Stimulated activated CD4-positive, alpha-beta T cell treated with anti-CD3 and anti-CD28 coated beads, Interleukin-15, amount 100 ng/mL, for 1 hour (primary cell): ENCODE data around the gene QSOX2.

Experiments used
- DNase-seq, 2 donors: peaks; one replicate each; pipeline ENCODE4 v3.0.0-alpha.2; 2020; ENCODE audit warnings: low read depth in 1 of 2, low spot score in 1 of 2

The QSOX2 gene

GRCh38 chr9:136283291-136284235 is 38.0 kb upstream of the QSOX2 start:
- peak; percentile 48 to 57 for DNase-seq

DNA sequence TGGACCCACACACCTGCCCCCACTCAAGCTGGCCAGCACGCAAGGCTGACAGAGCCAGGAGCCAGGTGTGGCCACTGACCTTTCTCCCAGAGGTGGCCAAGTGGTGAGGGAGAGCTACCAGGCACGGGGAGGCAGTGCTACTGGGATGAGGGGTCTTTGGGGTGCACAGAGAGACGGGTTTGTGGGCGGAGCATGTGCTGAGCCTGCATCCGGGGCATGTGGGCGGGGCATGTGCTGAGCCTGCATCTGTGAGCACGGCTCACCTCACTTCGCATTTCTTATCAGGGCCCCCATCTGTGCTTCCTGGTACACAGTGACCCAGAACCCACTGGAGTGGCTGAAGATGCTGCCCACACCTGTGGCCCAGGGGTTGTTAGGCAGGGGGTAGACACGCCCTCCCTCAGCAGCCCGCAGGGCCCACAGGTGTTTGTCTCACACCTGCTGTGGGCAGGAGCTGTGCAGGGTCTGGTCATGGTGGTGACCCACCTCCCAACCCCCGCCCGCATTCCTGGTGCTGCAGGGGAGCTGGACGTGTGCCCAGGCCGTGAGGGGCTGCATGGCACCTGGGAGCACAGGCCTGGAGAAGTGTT is 36.8 kb upstream of the QSOX2 start:
- DNase-seq = no peak

- DNase-seq = no peak
Observed at GRCh38 chr9:136281421-136282271, 36.0 kb upstream of the QSOX2 start.

DNA sequence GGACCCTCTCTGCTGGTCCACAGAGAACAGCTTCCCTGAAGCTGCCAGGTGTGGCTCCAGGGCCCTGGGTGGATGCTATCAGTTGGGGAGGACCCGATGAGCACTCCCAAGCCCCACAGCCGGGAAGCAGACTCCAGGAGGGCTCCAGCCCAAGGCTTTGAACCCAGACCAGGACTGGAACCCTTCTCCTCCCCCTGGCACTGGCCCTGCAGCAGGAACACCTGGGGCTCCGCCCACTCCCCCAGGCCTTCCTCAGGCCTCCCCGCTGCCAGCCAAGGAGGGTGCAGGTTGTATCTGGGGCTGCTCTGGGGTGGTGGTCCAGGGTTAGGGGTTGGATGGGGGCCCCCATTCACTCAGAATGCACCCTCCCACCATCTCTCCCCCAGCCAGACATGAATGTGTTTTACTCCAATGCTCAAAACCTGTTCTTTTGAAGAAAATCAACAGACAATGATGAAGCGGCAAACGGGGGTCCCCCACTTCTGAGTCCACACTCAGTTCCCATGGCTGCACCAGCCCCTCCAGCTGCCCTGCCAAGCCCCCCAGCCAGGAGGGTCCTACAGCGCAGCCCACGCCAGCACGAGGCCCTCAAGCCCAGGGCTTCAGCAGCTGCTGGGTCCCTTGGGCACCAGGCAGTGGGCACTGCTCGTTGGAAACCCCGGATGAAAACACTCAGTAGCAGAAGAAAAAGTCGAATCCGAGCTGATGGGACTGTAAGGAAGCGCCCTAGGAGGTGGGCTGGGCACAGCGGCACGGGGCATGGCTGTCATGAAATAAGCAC is 35.1 kb upstream of the QSOX2 start:
- no peak for DNase-seq

DNA sequence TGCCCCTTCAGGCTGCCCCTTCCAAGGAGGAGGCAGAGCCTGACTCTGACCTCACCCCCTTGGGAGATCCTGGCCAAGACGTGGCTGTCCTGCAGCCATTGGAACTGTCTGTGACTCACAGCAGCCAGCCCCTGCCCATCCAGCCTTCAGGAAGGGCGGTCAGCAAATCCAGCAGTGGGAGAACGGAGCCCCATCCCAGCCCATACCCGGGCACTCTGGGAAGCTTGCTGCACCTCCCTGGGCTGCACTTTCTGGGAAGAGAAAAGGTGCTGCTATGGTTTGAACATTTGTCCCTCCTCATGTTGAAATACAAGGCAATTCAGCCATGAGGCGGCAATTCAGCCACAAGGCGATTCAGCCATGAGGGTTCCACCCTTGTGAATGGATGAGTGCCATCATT is 33.9 kb upstream of the QSOX2 start:
- no peak for DNase-seq

DNA sequence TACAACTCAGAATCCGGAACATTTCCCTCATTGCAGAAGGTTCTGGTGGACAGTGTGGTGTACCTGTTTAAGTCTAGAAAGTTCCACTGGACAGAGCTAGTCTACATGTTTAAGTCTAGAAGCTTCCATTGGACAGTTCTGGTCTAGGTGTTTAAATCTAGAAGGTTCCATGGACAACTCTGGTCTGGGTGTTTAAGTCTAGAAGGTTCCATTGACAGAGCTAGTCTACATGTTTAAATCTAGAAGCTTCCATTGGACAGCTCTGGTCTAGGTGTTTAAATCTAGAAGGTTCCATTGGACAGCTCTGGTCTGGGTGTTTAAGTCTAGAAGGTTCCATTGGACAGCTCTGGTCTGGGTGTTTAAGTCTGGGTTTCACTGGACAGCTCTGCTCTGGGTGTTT is 33.3 kb upstream of the QSOX2 start:
- DNase-seq = no peak

GRCh38 chr9:136278221-136278620 is 32.6 kb upstream of the QSOX2 start:
- no peak for DNase-seq

DNA sequence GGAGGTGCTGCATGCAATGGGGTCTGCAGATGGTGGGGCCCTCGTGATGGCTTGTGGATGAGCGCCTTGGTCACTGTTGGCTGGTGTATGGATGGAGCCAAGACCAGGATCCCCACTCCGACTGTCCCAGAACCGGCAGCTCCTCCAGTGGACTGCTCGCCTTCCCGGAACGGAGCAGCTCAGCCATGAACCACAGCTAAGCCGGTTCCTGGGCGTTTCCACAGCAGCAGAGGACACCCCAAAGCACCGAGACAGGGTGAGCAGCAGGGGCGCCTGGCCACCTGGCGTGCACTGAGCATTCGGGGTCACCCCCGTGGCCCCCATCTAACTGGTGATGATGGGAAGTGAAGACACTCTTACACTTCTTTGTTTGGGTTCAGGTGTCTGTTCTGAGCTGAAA is 32.1 kb upstream of the QSOX2 start:
- no peak for DNase-seq

- no peak for DNase-seq
Observed at GRCh38 chr9:136276716-136277115, 31.1 kb upstream of the QSOX2 start.

DNA sequence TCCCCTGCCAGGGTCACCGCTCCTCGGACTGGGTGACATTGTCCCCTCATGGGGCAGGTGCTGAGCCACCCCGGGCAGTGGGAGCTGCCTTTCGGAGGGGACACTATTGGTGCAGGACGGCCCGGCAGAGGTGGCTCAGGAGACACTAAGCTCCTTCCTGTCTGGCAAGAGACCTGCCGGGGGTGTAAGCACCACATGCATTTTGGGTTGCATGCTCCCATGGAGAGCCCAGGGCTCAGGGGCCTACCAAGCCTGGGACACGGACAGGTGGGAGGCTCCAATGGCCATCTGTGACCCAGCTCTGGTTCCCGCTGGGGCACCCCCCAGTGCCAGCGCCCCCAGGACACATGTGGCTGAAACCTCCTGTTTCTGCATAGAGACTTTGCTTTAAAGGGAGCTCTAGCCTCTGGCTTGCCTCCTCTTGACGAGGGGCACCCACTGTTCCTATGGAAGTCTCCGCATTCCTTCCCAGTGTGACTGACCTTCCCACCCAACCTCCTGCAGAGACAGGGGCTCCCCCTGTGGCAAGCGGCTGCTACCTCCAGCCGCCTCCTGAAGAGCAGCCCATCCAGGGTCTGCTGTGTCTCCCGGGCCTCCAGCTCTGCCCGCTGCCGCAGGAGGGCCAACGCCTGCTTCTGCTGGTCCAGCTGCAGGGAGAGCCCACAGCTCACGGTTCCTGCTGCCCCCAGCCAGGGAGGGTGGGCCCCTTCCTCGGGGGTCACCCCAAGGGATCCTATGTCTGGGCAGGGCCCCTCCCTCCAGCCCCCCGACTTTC is 30.2 kb upstream of the QSOX2 start:
- DNase-seq = no peak

DNA sequence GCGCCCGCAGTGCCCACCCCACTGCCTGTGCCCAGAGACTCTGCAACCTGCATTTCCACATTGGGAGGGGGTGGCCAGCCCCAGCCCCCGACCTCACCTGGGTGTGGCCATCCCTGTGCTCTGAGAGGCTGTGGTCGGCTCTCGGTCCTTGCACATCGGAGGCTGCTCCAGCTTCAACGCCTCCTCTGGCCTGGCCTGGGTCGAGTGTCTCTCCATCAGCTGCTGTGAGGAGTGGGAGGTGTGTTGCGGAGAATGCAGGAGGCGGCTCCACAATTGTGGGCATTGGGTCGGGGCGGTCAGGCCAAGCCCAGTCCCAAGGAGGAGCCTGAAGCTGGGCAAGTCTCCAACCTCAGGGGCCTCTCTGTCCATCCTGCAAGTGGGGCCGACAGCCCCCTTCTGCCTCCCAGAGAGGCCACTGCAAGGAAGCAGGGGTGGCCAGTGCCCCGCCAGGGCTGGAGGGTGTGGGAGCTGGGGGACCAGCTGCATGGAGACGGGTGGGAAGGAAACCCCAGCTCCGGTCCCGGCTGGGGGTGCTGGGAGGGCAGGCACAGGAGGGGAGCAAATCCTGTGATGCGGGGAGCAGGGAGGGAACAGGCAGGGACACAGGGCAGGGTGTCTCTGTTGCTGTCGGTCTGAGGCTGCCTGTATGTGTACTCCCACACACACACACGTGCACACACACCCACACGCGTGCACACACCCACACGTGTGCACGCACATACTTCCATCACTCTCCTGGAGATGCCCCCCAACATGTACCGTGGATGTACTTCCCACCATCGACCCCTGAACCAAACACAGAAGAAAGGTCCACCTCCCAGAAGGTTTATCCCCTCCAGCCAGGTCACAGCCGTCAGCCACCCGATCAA is 29.4 kb upstream of the QSOX2 start:
- no peak for DNase-seq

GRCh38 chr9:136273921-136274785 is 28.5 kb upstream of the QSOX2 start:
- no peak for DNase-seq

DNA sequence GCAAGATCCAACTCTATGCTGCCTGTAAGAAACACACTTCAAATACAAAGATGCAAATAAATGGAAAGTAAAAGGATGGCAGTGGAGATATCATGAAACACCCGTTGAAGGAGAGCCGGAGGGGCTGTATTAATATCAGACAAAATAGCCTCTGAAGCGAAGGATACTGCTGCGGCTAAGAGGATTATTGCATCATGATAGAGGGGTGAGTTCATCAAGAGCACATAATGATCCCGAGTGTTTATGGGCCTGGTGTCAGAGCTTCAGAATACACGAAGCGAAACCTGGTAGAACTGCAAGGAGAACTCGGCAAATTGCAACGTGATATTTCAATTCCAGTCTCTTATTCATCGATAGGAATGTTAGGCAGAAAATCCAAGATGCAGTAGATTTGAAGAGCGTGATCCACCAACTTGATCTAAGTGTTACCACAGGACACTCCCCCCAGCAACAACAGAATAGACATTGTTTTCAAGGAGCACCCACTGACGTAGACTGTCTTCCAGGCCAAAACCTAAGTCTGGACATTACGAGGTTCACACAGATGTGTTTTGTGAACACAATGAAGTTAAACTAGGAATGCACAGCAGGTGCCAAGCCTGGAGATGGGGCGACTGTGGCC is 27.7 kb upstream of the QSOX2 start:
- DNase-seq = no peak

DNA sequence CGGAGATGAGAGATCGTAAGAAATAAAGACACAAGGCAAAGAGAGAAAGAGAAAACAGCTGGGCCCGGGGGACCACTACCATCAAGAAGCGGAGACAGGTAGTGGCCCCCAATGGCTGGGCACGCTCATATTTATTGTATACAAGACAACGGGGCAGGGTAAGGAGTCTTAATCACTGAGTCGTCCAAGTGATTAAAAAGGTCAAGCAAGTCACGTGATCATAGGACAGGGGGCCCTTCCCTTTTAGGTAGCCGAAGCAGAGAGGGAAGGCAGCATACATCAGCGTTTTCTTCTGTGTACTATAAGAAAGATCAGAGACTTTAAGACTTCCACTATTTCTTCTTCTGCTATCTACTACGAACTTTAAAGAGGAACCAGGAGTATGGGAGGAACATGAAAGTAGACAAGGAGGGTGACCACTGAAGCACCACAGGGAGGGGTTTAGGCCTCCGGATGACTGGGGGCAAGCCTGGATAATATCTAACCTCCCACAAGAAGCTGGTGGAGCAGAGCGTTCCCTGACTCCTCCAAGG is 24.6 kb upstream of the QSOX2 start:
- DNase-seq = no peak

DNA sequence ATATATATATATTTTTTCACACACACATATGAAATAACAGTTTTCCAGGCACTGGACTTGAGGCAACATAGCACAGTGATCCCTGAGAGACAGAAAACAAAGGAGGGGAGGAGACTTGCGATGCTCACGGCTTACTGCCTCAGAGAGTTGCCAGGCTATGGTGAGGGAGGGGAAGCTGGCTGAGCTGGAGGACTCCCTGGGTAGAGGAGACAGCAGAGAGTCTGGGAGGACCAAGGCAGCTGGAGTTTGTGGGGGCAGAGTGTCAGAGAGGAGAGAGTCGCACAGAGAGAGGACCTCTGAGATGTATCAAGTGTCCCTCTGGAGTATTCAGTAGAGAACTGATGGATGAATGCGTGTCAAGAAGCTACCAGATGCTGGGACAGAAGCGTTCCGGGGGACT is 23.1 kb upstream of the QSOX2 start:
- no peak for DNase-seq

DNA sequence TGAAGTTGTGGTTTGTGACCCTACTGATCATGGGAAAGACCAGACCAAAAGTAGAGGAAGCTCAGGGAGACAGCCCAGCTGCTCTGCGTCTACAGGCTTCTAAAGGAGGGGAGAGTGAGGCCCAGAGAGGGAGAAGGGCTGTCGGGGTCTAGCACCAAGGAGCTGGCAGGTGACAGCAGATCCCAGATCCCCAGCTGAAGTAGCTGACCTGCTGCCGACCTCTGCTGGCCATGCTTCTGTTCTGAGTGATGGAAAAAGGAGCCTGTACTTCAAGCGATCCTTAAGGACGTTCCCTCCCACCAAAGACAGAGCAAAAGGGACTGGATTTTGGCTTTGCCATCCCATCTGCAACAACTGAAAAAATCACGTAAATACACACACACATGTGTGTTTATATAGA is 22.7 kb upstream of the QSOX2 start:
- no peak for DNase-seq

DNA sequence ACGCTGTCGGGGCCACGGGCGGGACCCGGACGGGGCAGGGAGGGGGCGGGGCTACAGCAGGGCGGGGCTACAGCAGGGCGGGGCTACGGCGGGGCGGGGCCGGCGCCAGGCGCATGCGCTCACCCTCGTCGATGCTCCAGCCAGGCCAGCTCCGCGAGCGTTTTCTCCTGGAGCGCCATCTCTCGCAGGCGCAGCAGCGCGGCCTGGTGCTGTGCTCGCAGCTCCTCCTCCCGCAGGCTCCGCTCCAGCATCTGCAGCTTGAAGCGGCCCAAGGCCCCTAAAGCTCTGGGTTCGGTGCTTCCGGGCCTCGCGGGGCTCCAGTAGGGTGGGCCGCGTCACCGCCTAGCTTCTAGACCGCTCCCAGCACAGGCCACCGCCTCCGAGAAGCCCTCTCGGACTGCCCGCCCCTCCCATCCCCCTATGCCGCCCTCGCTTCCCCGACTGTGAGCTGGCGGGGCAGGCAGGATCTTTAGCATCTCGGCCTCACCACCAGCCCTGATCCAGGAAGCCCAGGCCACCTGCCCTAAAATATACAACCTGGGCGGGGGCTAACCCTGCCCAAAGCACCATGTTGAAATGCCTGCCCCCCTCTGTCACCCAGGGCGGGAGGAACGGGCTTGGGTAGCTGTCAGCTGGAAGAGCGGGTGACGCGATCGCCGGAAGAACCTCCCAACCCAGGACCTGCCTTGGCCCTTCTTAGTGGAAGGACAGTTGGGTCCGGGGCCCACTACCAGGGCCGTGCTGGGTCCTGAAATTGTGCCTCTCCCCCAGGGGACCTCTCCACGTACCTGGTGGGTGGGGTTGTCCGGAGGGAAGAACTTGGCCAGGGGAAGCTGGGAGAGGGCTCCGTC is 21.9 kb upstream of the QSOX2 start:
- DNase-seq = peak; percentile 77 to 83
